Liver (tissue), 9 donors: Measurements from ENCODE around the gene CYTH2. TPM values are rescaled to one million over a fixed set of nuclear protein-coding genes. Genes with fewer than 3 reads are reported as not detected.

ENCODE experiments used
- DNase-seq: peaks from one replicate; pipeline ENCODE4 v3.0.0-alpha.2; 2017; ENCODE audit warnings: low spot score
- H3K27ac ChIP-seq, 2 donors: one replicate each; pipeline ENCODE4 v1.7.0; 2013; ENCODE audit warnings: inconsistent platforms in 2 of 2, low read length in 2 of 2, control low read depth in 1 of 2, low read depth in 1 of 2, mild to moderate bottlenecking in 1 of 2
- H3K27me3 ChIP-seq, 4 donors: one replicate each; pipeline versions ENCODE4 v1.6.1 to v1.7.0; 2013; ENCODE audit warnings: low read length in 3 of 4, inconsistent platforms in 1 of 4, mild to moderate bottlenecking in 1 of 4, moderate library complexity in 1 of 4; ENCODE audit not compliant: control insufficient read depth in 4 of 4, insufficient read depth in 4 of 4
- H3K36me3 ChIP-seq, 4 donors: one replicate each; pipeline versions ENCODE4 v1.6.1 to v1.7.0; 2013; ENCODE audit warnings: low read length in 3 of 4, mild to moderate bottlenecking in 3 of 4, low read depth in 1 of 4, moderate library complexity in 1 of 4; ENCODE audit not compliant: control insufficient read depth in 4 of 4, insufficient read depth in 3 of 4
- H3K4me1 ChIP-seq, 4 donors: one replicate each; pipeline versions ENCODE4 v1.6.1 to v1.7.0; 2013; ENCODE audit warnings: low read length in 3 of 4, mild to moderate bottlenecking in 3 of 4, moderate library complexity in 1 of 4; ENCODE audit not compliant: control insufficient read depth in 4 of 4, insufficient read depth in 4 of 4
- H3K4me3 ChIP-seq, 3 donors: one replicate each; pipeline versions ENCODE4 v1.6.1 to v1.7.0; 2013; ENCODE audit warnings: low read length in 3 of 3, control low read depth in 1 of 3, low read depth in 1 of 3, mild to moderate bottlenecking in 1 of 3
- H3K9ac ChIP-seq, 2 donors: one replicate each; pipeline ENCODE4 v1.7.0; 2013; ENCODE audit warnings: low read length in 2 of 2, mild to moderate bottlenecking in 2 of 2, moderate library complexity in 2 of 2, control low read depth in 1 of 2, low read depth in 1 of 2
- H3K9me3 ChIP-seq, 4 donors: one replicate each; pipeline versions ENCODE4 v1.6.1 to v1.7.0; 2013; ENCODE audit warnings: low read length in 3 of 4; ENCODE audit not compliant: control insufficient read depth in 4 of 4
- ATF3 ChIP-seq: IDR thresholded peaks from 2 replicates; pipeline ENCODE4 v1.6.1; 2016; ENCODE audit warnings: antibody characterized with exemption
- CTCF ChIP-seq: fragments of 150-350 bp; IDR thresholded peaks from 2 replicates; pipeline ENCODE4 v1.5.1; 2017; ENCODE audit warnings: improper control_type of control experiment, low read depth, low read length; ENCODE audit not compliant: missing input control
- EGR1 ChIP-seq, 2 donors: IDR thresholded peaks; 2 replicates each; pipeline ENCODE4 v1.6.1; 2016 to 2018; ENCODE audit warnings: antibody characterized with exemption in 2 of 2, low read depth in 2 of 2
- FOXA2 ChIP-seq: IDR thresholded peaks from 2 replicates; pipeline ENCODE4 v1.6.1; 2016; ENCODE audit warnings: antibody characterized with exemption
- GABPA ChIP-seq, 2 donors: IDR thresholded peaks in 1 of 2; conservative IDR thresholded peaks in 1 of 2; 2 replicates each; pipeline ENCODE4 v1.6.1; 2016; ENCODE audit warnings: antibody characterized with exemption in 2 of 2, mild to moderate bottlenecking in 1 of 2, moderate library complexity in 1 of 2
- JUND ChIP-seq, 2 donors: IDR thresholded peaks; 2 replicates each; pipeline ENCODE4 v1.6.1; 2016; ENCODE audit warnings: antibody characterized with exemption in 2 of 2
- MAX ChIP-seq: IDR thresholded peaks from 2 replicates; pipeline ENCODE4 v1.6.1; 2016; ENCODE audit warnings: antibody characterized with exemption
- RAD21 ChIP-seq, 2 donors: IDR thresholded peaks; 2 replicates each; pipeline ENCODE4 v1.6.1; 2016; ENCODE audit warnings: antibody characterized with exemption in 2 of 2, mild to moderate bottlenecking in 2 of 2
- REST ChIP-seq: IDR thresholded peaks from 2 replicates; pipeline ENCODE4 v1.6.1; 2016; ENCODE audit warnings: antibody characterized with exemption, mild to moderate bottlenecking
- SP1 ChIP-seq: IDR thresholded peaks from 2 replicates; pipeline ENCODE4 v1.6.1; 2018; ENCODE audit warnings: antibody characterized with exemption, mild to moderate bottlenecking
- YY1 ChIP-seq: IDR thresholded peaks from 2 replicates; pipeline ENCODE4 v1.6.1; 2016; ENCODE audit warnings: antibody characterized with exemption, mild to moderate bottlenecking
- WGBS: extraction: QIAGEN DNeasy Blood & Tissue Kit; methylation state at CpG from one replicate; pipeline ENCODE4 v1.1.7; 2013; 5-methylcytosine and 5-hydroxymethylcytosine counted together
- polyA plus RNA-seq, 2 donors: library from polyadenylated mRNA; stranded (reverse) in 1 of 2; unstranded in 1 of 2; fragments of 200-250 nt in 1 of 2; fragments of >200 nt in 1 of 2; fragmentation: Nextera tagmentation in 1 of 2; extraction: Ambion mirVana in 1 of 2; gene quantifications; one replicate each; pipeline versions ENCODE4 v1.2.1 to v1.2.3, GENCODE V29; 2013 to 2015
- total RNA-seq, 2 donors: library from RNA; depleted of rRNA; stranded (reverse); fragments of >200 nt; gene quantifications; one replicate each; pipeline ENCODE4 v1.2.3, GENCODE V29; 2014
- donor health status: healthy.
- donor health status: healthy.
- donor health status: healthy.
- donor health status: healthy.
- donor health status: healthy.

CYTH2 gene
- total and polyA plus RNA-seq, 4 donors: 13.0 to 16.9 (median 13.2) TPM

DNA sequence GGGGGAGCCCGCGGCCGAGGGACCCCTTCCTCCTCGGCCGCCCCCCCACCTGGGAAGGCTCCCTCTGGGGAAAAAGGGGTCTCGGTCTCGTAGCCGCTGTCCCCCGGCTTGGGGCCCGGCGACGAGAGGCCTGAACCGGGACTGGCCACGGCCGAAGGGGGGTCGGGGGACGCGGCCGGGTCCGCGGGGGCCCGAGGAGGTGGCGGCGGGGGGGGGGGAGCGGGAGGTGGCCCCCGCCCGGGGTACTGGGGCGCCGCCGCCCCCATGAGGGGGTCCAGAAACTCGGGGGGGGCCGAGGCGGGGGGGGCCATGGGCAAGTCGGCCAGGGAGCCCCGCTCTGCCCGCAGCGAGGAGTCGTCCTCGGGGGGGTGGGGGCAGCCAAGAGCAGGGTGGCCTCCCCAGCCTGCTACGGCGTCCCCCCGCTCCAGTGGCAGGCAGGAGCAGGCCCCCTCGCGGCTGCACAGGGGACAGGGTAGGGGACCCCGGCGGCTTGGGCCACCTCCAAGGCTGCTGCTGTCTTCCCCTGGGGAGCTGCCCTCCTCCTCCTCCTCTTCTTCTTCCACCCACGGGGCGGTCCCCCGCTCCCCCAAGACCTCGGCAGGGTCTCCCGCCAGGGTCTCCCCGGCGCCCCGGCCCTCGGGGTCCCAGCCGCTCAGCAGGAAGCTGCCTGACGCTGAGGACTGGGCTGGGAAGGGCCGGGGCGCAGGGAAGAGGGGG, 29.6 kb downstream of the CYTH2 start:
- Histone ChIP-seq H3K4me3 (peak overlapping the region in 1 of 3 donors; percentile 6), H3K9me3 (no peaks in the 10 kb centered on the region), H3K27ac (no peak overlapping the region), H3K36me3 (no peaks in the 10 kb centered on the region), H3K27me3 (peaks cover 0 to 4% (median 3%) of the 10 kb centered on the region in 4 donors), H3K4me1 (peaks cover 0 to 9% (median 4%) of the 10 kb centered on the region in 4 donors), H3K9ac (no peak overlapping the region)
- WGBS: 39% methylated on average over 55 of the region's 59 CpGs
- TF ChIP-seq MAX (no peak), FOXA2 (no peak), YY1 (no peak), GABPA (IDR thresholded peaks at IDR 0.05 in 1 of 2, conservative IDR thresholded peaks at IDR 0.05 in 1 of 2) (no peak), RAD21 (IDR thresholded peaks at IDR 0.05) (no peak), JUND (IDR thresholded peaks at IDR 0.05) (no peak), SP1 (no peak), ATF3 (no peak), EGR1 (IDR thresholded peaks at IDR 0.05; ENCODE audit: low read depth in 2 of 2) (no peak), CTCF (no peak)
- DNase-seq: no peak

GRCh38 chr19:48499316-48500090, 30.3 kb downstream of the CYTH2 start:
- H3K4me1 ChIP-seq: peaks cover 0 to 9% (median 4%) of the 10 kb centered on the region in 4 donors
- TF ChIP-seq YY1 (no peak), REST (no peak), CTCF (no peak)
- no peak overlapping the region for H3K27ac ChIP-seq
- no peak for DNase-seq
- WGBS: 49% methylated on average over 44 of the region's 44 CpGs
- peaks cover 0 to 4% (median 3%) of the 10 kb centered on the region in 4 donors for H3K27me3 ChIP-seq
- H3K9me3 ChIP-seq: no peaks in the 10 kb centered on the region
- H3K4me3 ChIP-seq: peak overlapping the region in 1 of 3 donors; percentile 6
- no peak overlapping the region for H3K9ac ChIP-seq
- H3K36me3 ChIP-seq: no peaks in the 10 kb centered on the region
